Testis (tissue), 3 donors: ENCODE results near the gene TLR2. TPM values are rescaled to one million over a fixed set of nuclear protein-coding genes. Genes with fewer than 3 reads are reported as not detected.
A peak's percentile ranks its signal among the peaks of the same experiment; 100 is the strongest.

Experiments
- DNase-seq: peaks from one replicate; pipeline ENCODE4 v3.0.0-alpha.2; 2019
- H3K27ac ChIP-seq, 2 donors: fragments of 200-600 bp; sonication (generic); one replicate each; pipeline ENCODE4 v1.5.1; 2019
- H3K27me3 ChIP-seq: fragments of 200-600 bp; sonication (generic); one replicate; pipeline ENCODE4 v1.5.1; 2019
- H3K36me3 ChIP-seq: fragments of 200-600 bp; sonication (generic); one replicate; pipeline ENCODE4 v1.5.1; 2017; ENCODE audit warnings: low read depth; ENCODE audit errors: missing control alignments
- H3K4me1 ChIP-seq: fragments of 200-600 bp; sonication (generic); one replicate; pipeline ENCODE4 v1.5.1; 2019
- H3K4me3 ChIP-seq, 2 donors: fragments of 200-600 bp; sonication (generic); one replicate each; pipeline ENCODE4 v1.5.1; 2017 to 2019
- H3K9me3 ChIP-seq: fragments of 200-600 bp; sonication (generic); one replicate; pipeline ENCODE4 v1.5.1; 2017
- CTCF ChIP-seq, 3 experiments: fragments of 450-650 bp in 2 of 3; fragments of 200-600 bp in 1 of 3; sonication (generic) in 1 of 3; IDR thresholded peaks; one replicate each; pipeline ENCODE4 v1.5.1; 2016 to 2019; ENCODE audit warnings: antibody characterized with exemption in 3 of 3, mild to moderate bottlenecking in 2 of 3, moderate library complexity in 1 of 3
- POLR2A ChIP-seq: fragments of 450-650 bp; IDR thresholded peaks from one replicate; pipeline ENCODE4 v1.6.1; 2017; ENCODE audit warnings: antibody characterized with exemption, mild to moderate bottlenecking, moderate library complexity
- WGBS, 2 donors: methylation state at CpG; one replicate each; pipeline ENCODE4 v1.1.5; 2018; 5-methylcytosine and 5-hydroxymethylcytosine counted together
- intact Hi-C: fragments of 100-400 bp; cut with DNase I; formaldehyde crosslinking; loops from one replicate; pipeline ENCODE4 v1.15.1; 2023; ENCODE audit warnings: low total_unique reads
- polyA plus RNA-seq: library from polyadenylated mRNA; stranded (reverse); fragments of 350-450 nt; fragmentation: Illumina TruSeq; extraction: RNeasy Lipid Tissue Mini Kit (QIAGEN cat#74804); gene quantifications from one replicate; pipeline ENCODE4 v1.2.3, GENCODE V29; 2014; ENCODE audit warnings: low read depth, low replicate concordance; ENCODE audit not compliant: insufficient read depth
- total RNA-seq, 2 donors: library from RNA; depleted of rRNA; stranded (reverse); fragments of >200 nt; gene quantifications; one replicate each; pipeline ENCODE4 v1.2.3, GENCODE V29; 2016

The TLR2 gene
- total and polyA plus RNA-seq, 3 donors from 2014 or later = 5.4 to 12.0 (median 8.7) TPM

GRCh38 chr4:153668647-153669046 lies 15.4 kb upstream of the TLR2 start:
- no peaks in the 10 kb centered on the region for H3K9me3 ChIP-seq
- H3K4me3 ChIP-seq = no peak overlapping the region
- WGBS, 2 donors = 79 to 86% methylated on average over 2 of the region's 2 CpGs
- H3K27me3 ChIP-seq = no peaks in the 10 kb centered on the region
- no peaks in the 10 kb centered on the region for H3K36me3 ChIP-seq
- H3K27ac ChIP-seq = no peak overlapping the region
- H3K4me1 ChIP-seq = no peaks in the 10 kb centered on the region
- no peak for DNase-seq
- TF ChIP-seq POLR2A = no peak
- no peak for TF ChIP-seq CTCF (IDR thresholded peaks at IDR 0.05)
- intact Hi-C loops = no loop called here

GRCh38 chr4:153669838-153670237 lies 14.2 kb upstream of the TLR2 start:
- Histone ChIP-seq H3K4me3 (no peak overlapping the region), H3K36me3 (no peaks in the 10 kb centered on the region), H3K27me3 (no peaks in the 10 kb centered on the region), H3K4me1 (no peaks in the 10 kb centered on the region), H3K9me3 (no peaks in the 10 kb centered on the region), H3K27ac (no peak overlapping the region)
- TF ChIP-seq POLR2A (no peak), CTCF (IDR thresholded peaks at IDR 0.05) (no peak)
- intact Hi-C loops = no loop called here
- WGBS, 2 donors = 54 to 71% methylated on average over 3 of the region's 3 CpGs
- DNase-seq = no peak

GRCh38 chr4:153676486-153676885 lies 7.6 kb upstream of the TLR2 start:
- H3K9me3 ChIP-seq = no peaks in the 10 kb centered on the region
- H3K27me3 ChIP-seq = no peaks in the 10 kb centered on the region
- no peak overlapping the region for H3K27ac ChIP-seq
- H3K4me1 ChIP-seq = no peaks in the 10 kb centered on the region
- 93% methylated on average over 5 of the region's 5 CpGs for WGBS, 2 donors
- DNase-seq = no peak
- intact Hi-C loops = no loop called here
- no peak for TF ChIP-seq CTCF (IDR thresholded peaks at IDR 0.05)
- TF ChIP-seq POLR2A = no peak
- H3K4me3 ChIP-seq = no peak overlapping the region
- H3K36me3 ChIP-seq = no peaks in the 10 kb centered on the region

- no peaks in the 10 kb centered on the region for H3K36me3 ChIP-seq
- TF ChIP-seq CTCF (IDR thresholded peaks at IDR 0.05) (no peak), POLR2A (no peak)
- no peak overlapping the region for H3K4me3 ChIP-seq
- H3K4me1 ChIP-seq = no peaks in the 10 kb centered on the region
- 39 to 71% methylated on average over 1 of the region's 1 CpG for WGBS, 2 donors
- no peak for DNase-seq
- no peaks in the 10 kb centered on the region for H3K27me3 ChIP-seq
- no peak overlapping the region for H3K27ac ChIP-seq
- intact Hi-C loops = no loop called here
- no peaks in the 10 kb centered on the region for H3K9me3 ChIP-seq
Measured at GRCh38 chr4:153676984-153677383, 7.1 kb upstream of the TLR2 start.

GRCh38 chr4:153679486-153679885 lies 4.6 kb upstream of the TLR2 start:
- H3K36me3 ChIP-seq = no peaks in the 10 kb centered on the region
- no peak overlapping the region for H3K4me3 ChIP-seq
- no peaks in the 10 kb centered on the region for H3K27me3 ChIP-seq
- peaks cover 8% of the 10 kb centered on the region for H3K4me1 ChIP-seq
- H3K9me3 ChIP-seq = no peaks in the 10 kb centered on the region
- TF ChIP-seq POLR2A = no peak
- no peak for TF ChIP-seq CTCF (IDR thresholded peaks at IDR 0.05)
- peak; percentile 21 for DNase-seq
- WGBS, 2 donors = 81 to 87% methylated on average over 6 of the region's 6 CpGs
- no peak overlapping the region for H3K27ac ChIP-seq
- intact Hi-C loops = no loop called here
